GM12874 (cell line): Measurements from ENCODE around the gene CLSTN1.

ENCODE experiments used
- CTCF ChIP-seq: IDR thresholded peaks from 2 replicates; pipeline ENCODE4 v1.5.1; 2011; ENCODE audit warnings: low read depth, mild to moderate bottlenecking, control low read depth, low read length, moderate library complexity; ENCODE audit not compliant: insufficient read depth

The CLSTN1 gene

GRCh38 chr1:9850442-9851162 lies 26.8 kb upstream of the CLSTN1 start:
- no peak for TF ChIP-seq CTCF

- no peak for TF ChIP-seq CTCF
Observed at GRCh38 chr1:9849691-9850441, 26.1 kb upstream of the CLSTN1 start.

GRCh38 chr1:9848022-9848421 lies 24.3 kb upstream of the CLSTN1 start:
- TF ChIP-seq CTCF: no peak

GRCh38 chr1:9847269-9847668 lies 23.5 kb upstream of the CLSTN1 start:
- no peak for TF ChIP-seq CTCF

- no peak for TF ChIP-seq CTCF
Observed at GRCh38 chr1:9846611-9847171, 22.9 kb upstream of the CLSTN1 start.

GRCh38 chr1:9845914-9846313 lies 22.1 kb upstream of the CLSTN1 start:
- TF ChIP-seq CTCF: no peak

- no peak for TF ChIP-seq CTCF
Observed at GRCh38 chr1:9844756-9845155, 21.0 kb upstream of the CLSTN1 start.
